ENCODE data around the gene EARS2.

DNA sequence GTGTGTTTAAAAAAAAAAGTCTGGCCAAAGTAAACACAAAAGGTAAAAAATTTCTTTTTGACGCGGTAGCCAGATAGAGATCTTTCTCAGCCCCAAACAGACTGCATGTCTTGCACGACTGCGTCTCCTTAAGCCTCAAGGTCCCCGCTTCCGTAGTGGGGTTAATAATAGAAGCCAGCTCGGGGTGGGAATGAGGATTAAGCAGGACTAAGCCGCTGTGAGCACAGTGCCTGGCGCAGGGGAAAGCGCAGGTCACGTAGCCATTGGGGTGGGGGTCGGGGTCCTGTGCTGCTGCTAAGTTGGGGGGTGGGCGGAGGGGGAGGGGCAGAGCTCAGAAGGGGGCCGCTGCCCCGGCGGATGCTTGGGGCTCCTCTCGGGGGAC lies 47.4 kb downstream of the EARS2 start:
- TF ChIP-seq, protein P1, sequence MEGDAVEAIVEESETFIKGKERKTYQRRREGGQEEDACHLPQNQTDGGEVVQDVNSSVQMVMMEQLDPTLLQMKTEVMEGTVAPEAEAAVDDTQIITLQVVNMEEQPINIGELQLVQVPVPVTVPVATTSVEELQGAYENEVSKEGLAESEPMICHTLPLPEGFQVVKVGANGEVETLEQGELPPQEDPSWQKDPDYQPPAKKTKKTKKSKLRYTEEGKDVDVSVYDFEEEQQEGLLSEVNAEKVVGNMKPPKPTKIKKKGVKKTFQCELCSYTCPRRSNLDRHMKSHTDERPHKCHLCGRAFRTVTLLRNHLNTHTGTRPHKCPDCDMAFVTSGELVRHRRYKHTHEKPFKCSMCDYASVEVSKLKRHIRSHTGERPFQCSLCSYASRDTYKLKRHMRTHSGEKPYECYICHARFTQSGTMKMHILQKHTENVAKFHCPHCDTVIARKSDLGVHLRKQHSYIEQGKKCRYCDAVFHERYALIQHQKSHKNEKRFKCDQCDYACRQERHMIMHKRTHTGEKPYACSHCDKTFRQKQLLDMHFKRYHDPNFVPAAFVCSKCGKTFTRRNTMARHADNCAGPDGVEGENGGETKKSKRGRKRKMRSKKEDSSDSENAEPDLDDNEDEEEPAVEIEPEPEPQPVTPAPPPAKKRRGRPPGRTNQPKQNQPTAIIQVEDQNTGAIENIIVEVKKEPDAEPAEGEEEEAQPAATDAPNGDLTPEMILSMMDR (IDR thresholded peaks at IDR 0.05; ENCODE audit: low read depth, low read length) = no peak
- TF ChIP-seq POLR2A (IDR thresholded peaks at IDR 0.05; ENCODE audit: extremely low read depth, insufficient read length) = no peak
